Keratinocyte (primary cell): ENCODE data around the gene MISP. TPM values are rescaled to one million over a fixed set of nuclear protein-coding genes. Genes with fewer than 3 reads are reported as not detected.

Experiments
- DNase-seq: peaks from one replicate; pipeline ENCODE4 v3.0.0-alpha.2; 2011; ENCODE audit warnings: low read depth, missing footprints, low spot score
- FAIRE-seq: peaks from 2 replicates; lab custom pipeline; 2011; peaks lifted over from hg19 to GRCh38; lab: Jason Lieb, UNC
- H2AFZ ChIP-seq: 2 replicates; pipeline ENCODE4 v1.6.0; 2012; ENCODE audit warnings: low read length, control low read depth, inconsistent platforms; ENCODE audit not compliant: control insufficient read depth
- H3K27ac ChIP-seq: 2 replicates; pipeline ENCODE4 v1.5.1; 2011; ENCODE audit warnings: low read length; ENCODE audit not compliant: control insufficient read depth, insufficient read depth
- H3K27me3 ChIP-seq: 3 replicates; pipeline ENCODE4 v1.6.0; 2011; ENCODE audit warnings: low read length; ENCODE audit not compliant: control insufficient read depth, insufficient read depth; ENCODE audit errors: extremely low read depth
- H3K36me3 ChIP-seq, 2 experiments: 2 replicates in 1 of 2; 3 replicates in 1 of 2; pipeline ENCODE4 v1.5.1; 2011; ENCODE audit warnings: low read length in 2 of 2, mild to moderate bottlenecking in 1 of 2; ENCODE audit not compliant: control insufficient read depth in 2 of 2, insufficient read depth in 2 of 2; ENCODE audit errors: extremely low read depth in 1 of 2
- H3K4me1 ChIP-seq: 3 replicates; pipeline ENCODE4 v1.5.1; 2011; ENCODE audit warnings: low read length; ENCODE audit not compliant: control insufficient read depth, insufficient read depth; ENCODE audit errors: extremely low read depth
- H3K4me2 ChIP-seq: 3 replicates; pipeline ENCODE4 v1.6.0; 2011; ENCODE audit warnings: low read depth, low read length; ENCODE audit not compliant: control insufficient read depth, insufficient read depth; ENCODE audit errors: extremely low read depth
- H3K4me3 ChIP-seq, 3 experiments: fragments of 200-600 bp in 1 of 3; sonication (generic) in 1 of 3; 2 replicates in 2 of 3; 3 replicates in 1 of 3; pipeline ENCODE4 v1.5.1; 2011 to 2016; ENCODE audit warnings: low read length in 3 of 3, mild to moderate bottlenecking in 3 of 3, control low read depth in 2 of 3, inconsistent platforms in 1 of 3, low read depth in 1 of 3, mixed read lengths in 1 of 3, mixed run types in 1 of 3, moderate library complexity in 1 of 3; ENCODE audit not compliant: control insufficient read depth in 2 of 3, insufficient read depth in 2 of 3; ENCODE audit errors: extremely low read depth in 1 of 3
- H3K79me2 ChIP-seq: 2 replicates; pipeline ENCODE4 v1.6.0; 2012; ENCODE audit warnings: low read length; ENCODE audit not compliant: control insufficient read depth, insufficient read depth
- H3K9ac ChIP-seq: 3 replicates; pipeline ENCODE4 v1.6.0; 2011; ENCODE audit warnings: low read length; ENCODE audit not compliant: control insufficient read depth, insufficient read depth; ENCODE audit errors: extremely low read depth
- H3K9me1 ChIP-seq: 3 replicates; pipeline ENCODE4 v1.6.0; 2011; ENCODE audit warnings: low read length; ENCODE audit not compliant: control insufficient read depth, insufficient read depth; ENCODE audit errors: extremely low read depth
- H3K9me3 ChIP-seq: 2 replicates; pipeline ENCODE4 v1.5.1; 2012; ENCODE audit warnings: low read depth, low read length; ENCODE audit not compliant: control insufficient read depth
- H4K20me1 ChIP-seq: 3 replicates; pipeline ENCODE4 v1.6.0; 2011; ENCODE audit warnings: low read length; ENCODE audit not compliant: control insufficient read depth, insufficient read depth; ENCODE audit errors: extremely low read depth
- CTCF ChIP-seq, 3 experiments: IDR thresholded peaks in 1 of 3; conservative IDR thresholded peaks in 1 of 3; optimal IDR thresholded peaks in 1 of 3; 2 replicates in 2 of 3; 3 replicates in 1 of 3; pipeline versions ENCODE3 to v1.5.1; 2011; ENCODE audit warnings: low read length in 3 of 3, mild to moderate bottlenecking in 3 of 3, moderate library complexity in 2 of 3, control low read depth in 1 of 3, inconsistent platforms in 1 of 3; ENCODE audit not compliant: insufficient read depth in 2 of 3; ENCODE audit errors: extremely low read depth in 1 of 3
- EZH2 ChIP-seq: IDR thresholded peaks from one replicate; pipeline ENCODE4 v1.6.1; 2012; ENCODE audit warnings: inconsistent platforms, mild to moderate bottlenecking, low read length, moderate library complexity
- dilution Hi-C: fragments of 300-500 bp; cut with MboI; formaldehyde crosslinking; loops from one replicate; pipeline ENCODE4 v1.7.0; 2020; ENCODE audit warnings: low sequenced_read_pairs; ENCODE audit not compliant: extremely low pct_ligation_motif_present
- polyA plus RNA-seq, 5 experiments: library from polyadenylated mRNA; depleted of rRNA in 3 of 5; stranded (reverse) in 3 of 5; stranded (forward) in 1 of 5; unstranded in 1 of 5; fragments of >200 nt; gene quantifications; 1 replicate in 1 of 5; 2 replicates in 3 of 5; 3 replicates in 1 of 5; pipeline versions ENCODE4 v1.2.1 to v1.2.3, GENCODE V29; 2011 to 2012; ENCODE audit warnings: missing spikeins in 2 of 5, low read depth in 1 of 5, low replicate concordance in 1 of 5

Gene MISP
- polyA plus RNA-seq, 1 donor (not counting 4 experiments of a cell fraction or from before 2014, with no cell fraction given): 17.5 TPM

GRCh38 chr19:812049-812746, 61.3 kb downstream of the MISP start:
- H3K4me1 ChIP-seq: no peaks in the 10 kb centered on the region
- no peaks in the 10 kb centered on the region for H3K9me3 ChIP-seq
- FAIRE-seq (no peak), DNase-seq (no peak)
- peaks cover 19% of the 10 kb centered on the region for H3K79me2 ChIP-seq
- H2AFZ ChIP-seq: no peak overlapping the region
- H3K9ac ChIP-seq: no peak overlapping the region
- no peak overlapping the region for H3K4me3 ChIP-seq
- no peak overlapping the region for H3K4me2 ChIP-seq
- no peaks in the 10 kb centered on the region for H3K9me1 ChIP-seq
- dilution Hi-C loops: no loop called here
- peaks cover 26% of the 10 kb centered on the region for H4K20me1 ChIP-seq
- peaks cover 18 to 25% of the 10 kb centered on the region in 2 experiments for H3K36me3 ChIP-seq
- no peak overlapping the region for H3K27ac ChIP-seq
- TF ChIP-seq CTCF (optimal IDR thresholded peaks at IDR 0.05 in 1 of 3, IDR thresholded peaks at IDR 0.05 in 1 of 3, conservative IDR thresholded peaks at IDR 0.05 in 1 of 3; ENCODE audit: extremely low read depth in 1 of 3, insufficient read depth in 2 of 3, low read length in 3 of 3) (no peak), EZH2 (no peak)
- H3K27me3 ChIP-seq: no peaks in the 10 kb centered on the region

- Histone ChIP-seq H3K9ac (no peak overlapping the region), H4K20me1 (peaks cover 20% of the 10 kb centered on the region), H3K36me3 (peaks cover 16 to 19% of the 10 kb centered on the region in 2 experiments), H3K27ac (no peak overlapping the region), H3K79me2 (peaks cover 13% of the 10 kb centered on the region), H2AFZ (no peak overlapping the region), H3K4me1 (no peaks in the 10 kb centered on the region), H3K9me3 (no peaks in the 10 kb centered on the region), H3K4me3 (no peak overlapping the region), H3K27me3 (no peaks in the 10 kb centered on the region), H3K9me1 (no peaks in the 10 kb centered on the region), H3K4me2 (no peak overlapping the region)
- FAIRE-seq (no peak), DNase-seq (no peak)
- dilution Hi-C loops: no loop called here
- no peak for TF ChIP-seq EZH2
- no peak for TF ChIP-seq CTCF (optimal IDR thresholded peaks at IDR 0.05 in 1 of 3, IDR thresholded peaks at IDR 0.05 in 1 of 3, conservative IDR thresholded peaks at IDR 0.05 in 1 of 3; ENCODE audit: extremely low read depth in 1 of 3, insufficient read depth in 2 of 3, low read length in 3 of 3)
Measured at GRCh38 chr19:812747-813218, 61.9 kb downstream of the MISP start.
